Measurements from ENCODE around the gene SPG11.
"Not testable (repeated sequence)": the region's sequence is repeated elsewhere in the genome, so short reads cannot be mapped to it uniquely, and the experiment has no call there.

The SPG11 gene

DNA sequence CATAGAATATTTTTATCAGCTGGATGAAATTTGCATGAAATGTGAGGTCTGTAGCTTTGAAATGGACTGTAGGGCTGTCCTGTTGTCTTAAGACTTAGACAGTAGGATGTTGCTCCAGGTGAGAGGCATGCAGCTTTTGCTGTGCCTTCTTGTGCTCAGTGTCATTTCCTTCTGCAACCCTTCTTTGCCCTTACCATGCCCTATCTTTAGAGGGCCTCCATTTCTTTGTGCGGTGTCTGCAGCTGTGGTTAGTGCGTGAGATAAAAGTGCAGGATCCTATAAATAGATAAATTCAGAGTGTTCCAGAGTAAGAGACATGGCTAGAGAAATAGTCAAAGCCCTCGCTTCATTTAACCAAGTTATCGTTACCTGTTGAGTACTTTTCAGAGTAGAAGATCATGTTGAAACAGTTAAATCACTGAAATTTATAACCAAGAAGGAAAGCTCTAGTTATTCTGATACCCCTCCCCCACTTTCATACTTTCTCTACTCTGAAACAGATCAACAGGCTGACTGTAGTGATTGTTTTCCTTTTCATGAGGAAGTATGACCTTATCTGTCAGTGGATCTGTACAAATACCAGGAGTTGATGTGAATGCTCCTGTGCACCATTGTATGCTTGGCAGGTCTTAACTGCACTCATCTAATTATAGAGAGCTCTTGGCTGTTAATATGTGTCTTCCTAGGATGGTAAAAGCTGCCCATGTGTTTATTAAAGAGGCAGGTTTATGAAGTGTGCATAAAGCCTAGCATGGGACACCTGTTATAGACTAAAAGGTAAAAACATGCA is 108.3 kb downstream of the SPG11 start:
- DNase-seq, result no peak

DNA sequence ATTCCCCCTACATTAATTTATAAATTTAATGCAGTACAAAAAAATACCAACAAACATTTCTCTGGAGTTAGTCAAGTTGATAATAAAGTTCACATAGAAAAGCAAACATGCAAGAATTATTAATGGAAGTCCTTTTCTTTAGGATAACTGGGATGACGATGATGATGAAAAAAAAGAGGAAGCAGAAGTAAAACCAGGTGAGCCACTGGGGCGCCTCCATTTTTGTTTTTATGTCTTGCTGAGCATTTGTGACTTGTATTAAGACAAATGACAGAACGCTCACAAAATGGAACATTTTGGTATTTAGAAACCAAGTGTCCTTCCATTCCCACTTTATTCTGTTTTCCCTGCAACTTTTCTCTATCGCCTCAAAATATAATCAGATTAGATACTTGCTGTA is 112.7 kb downstream of the SPG11 start:
- DNase-seq, result no peak

DNA sequence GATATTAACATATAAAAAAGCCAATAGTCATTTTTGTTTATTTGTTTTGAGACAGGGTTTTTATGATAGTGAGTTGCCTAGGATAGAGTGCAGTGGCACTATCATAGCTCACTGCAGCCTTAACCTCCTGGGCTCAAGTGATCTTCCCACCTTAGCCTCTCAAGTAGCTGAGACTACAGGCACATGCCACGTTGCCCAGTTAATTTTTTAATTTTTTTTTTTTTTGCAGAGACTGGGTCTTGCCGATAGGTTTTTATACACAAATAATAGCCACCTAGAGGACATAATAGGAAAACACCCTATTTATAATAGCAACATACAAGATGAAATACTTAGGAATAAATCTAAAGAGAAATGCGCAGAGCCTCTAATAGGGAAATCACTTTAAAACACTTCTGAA is 113.2 kb downstream of the SPG11 start:
- no peak for DNase-seq

- not testable (repeated sequence) for DNase-seq
These were observed 114.3 kb downstream of the SPG11 start for GRCh38 chr15:44549152-44549551.

GRCh38 chr15:44545913-44546802 is 117.3 kb downstream of the SPG11 start:
- DNase-seq, result no peak

- not testable (repeated sequence) for DNase-seq
These were observed 118.7 kb downstream of the SPG11 start for GRCh38 chr15:44544745-44545144.

GRCh38 chr15:44542596-44542995 is 120.9 kb downstream of the SPG11 start:
- no peak for DNase-seq

GRCh38 chr15:44541282-44541958 is 122.0 kb downstream of the SPG11 start:
- no peak for DNase-seq

DNA sequence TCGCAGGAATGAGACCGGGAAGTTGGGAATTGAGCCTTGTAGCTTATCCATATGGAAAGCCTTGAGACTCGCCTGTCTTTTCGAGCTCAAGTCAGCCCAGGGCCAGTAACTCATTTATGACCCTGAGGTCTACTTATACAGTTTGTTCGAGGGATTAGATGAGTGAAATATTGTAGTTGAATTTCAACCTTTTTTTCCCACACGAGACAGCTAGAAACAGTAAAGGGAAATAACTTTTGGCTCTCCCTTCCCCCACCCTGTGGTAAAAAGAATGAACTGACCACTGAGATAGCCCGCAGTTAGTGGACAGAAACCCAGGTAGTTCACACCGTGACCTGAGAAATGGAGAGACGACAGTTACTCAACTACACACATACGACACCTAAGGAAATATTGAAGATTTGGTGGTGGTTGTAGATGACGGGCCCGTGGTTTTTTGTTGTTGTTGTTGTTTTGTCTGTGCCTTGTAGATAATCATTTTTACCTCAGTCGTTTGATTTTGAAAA is 125.7 kb downstream of the SPG11 start:
- no peak for DNase-seq

GRCh38 chr15:44536962-44537734 is 126.3 kb downstream of the SPG11 start, which contains the start of gene EIF3J:
EIF3J (plus strand) TSS chr15:44537147; CDS start chr15:44537195, 48 bp downstream.
- DNase-seq, result peak; percentile 84

GRCh38 chr15:44536302-44536961 is 127.0 kb downstream of the SPG11 start:
- peak; percentile 77 for DNase-seq

- no peak for DNase-seq
These were observed 127.8 kb downstream of the SPG11 start for GRCh38 chr15:44535523-44536301.

DNA sequence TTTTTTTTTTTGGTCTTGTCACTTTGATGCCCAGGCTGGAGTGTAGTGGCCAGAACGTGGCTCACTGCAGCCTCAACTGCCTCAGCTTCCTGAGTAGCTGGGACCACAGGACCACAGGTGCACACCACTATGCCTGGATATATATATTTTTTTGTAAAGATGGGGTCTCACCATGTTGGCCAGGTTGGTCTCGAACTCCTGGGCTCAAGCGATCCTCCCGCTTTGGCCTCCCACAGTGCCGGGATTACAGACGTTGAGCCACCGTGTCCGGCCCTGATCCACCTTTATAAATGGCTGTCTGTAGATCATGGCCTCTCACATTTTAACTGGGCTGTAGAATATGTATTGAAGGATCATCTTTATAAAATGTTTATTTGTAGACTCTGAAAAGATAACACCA is 128.4 kb downstream of the SPG11 start:
- DNase-seq, result no peak

- DNase-seq, result no peak
These were observed 130.8 kb downstream of the SPG11 start for GRCh38 chr15:44532689-44533088.

GRCh38 chr15:44532275-44532674 is 131.2 kb downstream of the SPG11 start:
- not testable (repeated sequence) for DNase-seq

DNA sequence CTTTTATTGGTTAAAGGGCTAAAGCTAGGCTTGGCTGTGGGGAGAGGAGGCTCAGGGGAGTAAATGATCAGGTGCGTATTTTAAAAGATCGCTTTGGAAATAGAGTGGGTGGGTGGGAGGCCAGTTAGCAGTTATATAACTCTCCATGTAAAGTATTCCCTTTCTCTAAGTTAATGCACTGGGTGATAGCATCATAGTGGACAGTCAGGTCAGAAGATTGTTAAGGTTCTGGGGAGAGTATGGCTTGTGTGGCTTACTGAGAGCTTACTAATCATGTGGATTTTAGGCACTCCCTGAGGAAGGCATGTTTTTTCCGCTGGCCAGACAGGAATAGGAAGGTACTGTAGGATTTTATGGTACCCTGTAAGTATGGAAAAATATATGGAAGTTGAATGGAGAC is 132.8 kb downstream of the SPG11 start:
- DNase-seq, result no peak

GRCh38 chr15:44529864-44530604 is 133.4 kb downstream of the SPG11 start:
- no peak for DNase-seq

- no peak for DNase-seq
These were observed 136.2 kb downstream of the SPG11 start for GRCh38 chr15:44527241-44527640.

DNA sequence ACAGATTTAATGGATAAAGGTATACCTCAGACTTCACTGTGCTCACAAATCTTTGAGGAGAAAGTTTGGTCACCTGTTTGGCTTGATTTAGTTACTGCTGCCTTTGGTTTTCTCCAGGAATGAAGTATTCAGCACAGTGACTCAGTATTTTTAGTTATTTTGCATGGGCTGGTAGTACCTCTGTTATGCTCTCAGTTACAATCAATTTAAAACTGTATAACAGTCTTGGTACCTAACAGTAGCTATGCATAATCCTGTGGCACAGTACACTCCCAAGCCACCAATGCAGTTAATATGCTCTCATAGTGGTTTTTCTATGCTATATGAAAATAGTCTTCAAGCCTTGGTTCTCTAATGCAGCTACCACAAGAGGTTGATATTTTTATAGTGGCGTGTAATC is 138.4 kb downstream of the SPG11 start:
- no peak for DNase-seq

DNA sequence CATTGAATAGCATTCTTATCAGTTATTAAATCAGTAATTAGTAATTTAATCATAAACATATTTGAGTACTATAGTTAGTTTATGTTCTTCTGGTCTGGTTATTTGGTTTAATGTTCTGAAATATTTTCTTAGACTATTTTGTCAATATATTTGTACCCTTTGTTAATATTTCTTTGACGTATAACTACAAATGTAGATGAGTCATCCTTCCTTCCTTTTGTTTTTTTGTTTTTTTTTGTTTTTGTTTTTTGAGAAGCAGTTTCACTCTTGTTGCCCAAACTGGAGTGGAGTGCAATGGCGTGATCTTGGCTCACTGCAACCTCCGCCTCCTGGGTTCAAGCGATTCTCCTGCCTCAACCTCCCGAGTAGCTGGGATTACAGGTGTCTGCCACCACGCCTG is 143.9 kb downstream of the SPG11 start:
- DNase-seq, result no peak
